Left forelimb (tissue), 1 donor: ENCODE measurements around the gene FOXB2.
"Not testable (repeated sequence)": the region's sequence is repeated elsewhere in the genome, so short reads cannot be mapped to it uniquely, and the experiment has no call there.

ENCODE experiments used
- DNase-seq: peaks from one replicate; pipeline ENCODE4 v3.0.0-alpha.2; 2018; ENCODE audit warnings: low spot score

FOXB2 gene

DNA sequence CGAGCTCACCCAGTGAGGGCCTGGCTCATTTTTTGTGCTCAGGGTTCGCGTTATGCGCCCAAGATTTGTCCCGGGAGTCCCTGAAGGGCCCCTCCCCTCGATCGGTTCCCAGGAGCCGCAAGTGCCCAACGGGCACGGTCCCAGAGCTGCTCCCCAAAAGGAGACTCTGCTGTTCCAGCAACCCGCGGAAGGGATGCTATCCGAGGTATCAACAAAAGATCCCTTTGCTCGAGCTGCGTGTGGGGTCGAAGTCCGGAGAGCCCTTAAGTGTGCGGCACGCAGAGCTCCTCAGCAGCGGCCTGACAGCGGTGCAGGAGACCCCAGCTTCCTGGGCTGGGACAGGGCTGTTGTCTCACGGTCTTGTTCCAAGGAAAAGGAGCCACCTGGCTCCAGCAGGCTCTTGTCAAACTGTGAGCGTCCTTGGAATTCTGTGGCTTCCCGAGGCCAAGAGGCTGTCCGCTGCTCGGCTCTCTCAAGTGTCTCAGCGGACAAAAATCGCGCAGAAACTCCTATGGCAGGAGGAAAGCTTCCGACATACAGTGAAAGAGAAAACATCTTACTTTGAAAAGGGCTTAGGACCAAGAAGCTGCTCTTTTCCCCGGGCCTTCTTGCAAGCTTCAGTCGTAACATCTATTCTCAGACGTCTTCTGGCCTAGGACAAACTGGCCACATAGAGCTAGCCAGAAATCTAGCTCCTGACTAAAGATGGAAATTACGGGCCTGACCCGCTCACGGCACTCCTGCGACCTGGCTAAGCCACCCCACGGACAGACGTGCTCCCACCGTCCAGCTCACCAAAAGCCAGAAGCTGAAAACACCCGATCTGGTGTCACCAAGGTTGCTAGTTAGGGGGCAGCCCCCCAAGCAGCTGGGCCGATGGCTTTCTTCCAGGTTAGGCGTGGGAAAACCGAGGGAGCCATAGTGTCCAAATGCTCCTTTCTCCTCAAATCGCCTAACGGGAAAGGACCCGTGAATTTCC, 2.6 kb upstream of the FOXB2 start:
- no peak for DNase-seq

DNA sequence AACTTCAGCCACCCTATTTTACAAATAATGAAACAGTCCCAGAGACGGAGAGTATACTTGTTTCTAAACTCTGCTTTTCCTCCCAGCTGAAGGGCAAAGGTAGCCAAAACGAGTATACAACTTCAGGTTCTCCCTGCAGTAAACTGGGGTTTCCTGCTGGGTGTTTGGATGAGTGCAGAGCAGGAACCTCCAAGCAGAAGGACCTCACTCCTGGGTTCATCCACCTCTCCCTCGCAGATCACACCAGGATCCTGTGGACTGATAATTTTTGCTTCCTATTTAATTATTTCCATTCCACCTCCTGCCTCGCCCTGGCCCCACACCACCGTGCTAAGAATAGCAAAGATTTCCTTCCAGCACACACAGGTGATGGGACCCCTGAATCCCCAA, 2.0 kb upstream of the FOXB2 start:
- DNase-seq = no peak

DNA sequence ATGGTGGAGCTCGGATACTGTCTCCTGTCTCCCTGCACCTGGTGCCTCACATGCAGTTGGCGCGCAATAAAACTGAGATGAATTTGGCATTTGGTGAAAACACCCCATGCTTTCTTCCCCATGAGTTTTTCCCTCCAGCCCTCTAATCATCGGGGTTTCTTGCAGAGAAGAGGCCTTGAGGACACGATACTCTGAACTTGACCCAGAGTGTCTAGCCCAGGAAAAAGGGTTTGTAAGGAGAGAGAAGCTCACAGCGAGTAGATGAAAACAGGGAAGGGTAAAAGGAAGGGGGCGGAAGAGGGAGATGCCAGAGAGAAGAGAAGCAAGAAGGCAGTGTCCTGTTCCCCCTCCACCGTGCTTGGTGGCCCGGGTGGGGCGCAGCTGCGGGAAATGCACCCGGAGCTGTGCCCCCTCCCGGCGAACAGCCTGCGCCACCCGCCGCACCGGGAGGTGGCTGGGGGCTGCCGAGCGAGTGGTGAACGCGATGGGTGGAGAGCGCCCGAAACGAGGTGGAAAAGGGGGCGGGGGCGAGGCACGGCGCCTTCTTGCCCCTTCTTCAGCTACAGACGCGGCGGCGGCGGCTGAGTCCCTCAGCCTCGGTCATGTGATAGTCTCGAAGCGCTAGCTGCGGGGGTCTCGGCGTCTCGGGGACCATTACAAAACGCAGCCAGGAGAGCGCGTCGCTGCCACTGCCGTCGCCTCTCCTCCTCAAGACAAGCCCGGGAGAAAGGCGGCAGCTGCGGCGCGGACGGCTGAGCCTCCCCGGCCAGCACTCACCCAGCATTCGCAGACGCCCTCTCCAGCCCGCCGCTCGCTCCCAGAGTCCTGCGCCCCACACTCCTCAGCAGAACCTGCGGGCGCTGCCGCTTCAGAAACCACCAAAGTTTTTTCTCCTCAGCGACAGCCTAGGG, 1.1 kb upstream of the FOXB2 start:
- DNase-seq = no peak

DNA sequence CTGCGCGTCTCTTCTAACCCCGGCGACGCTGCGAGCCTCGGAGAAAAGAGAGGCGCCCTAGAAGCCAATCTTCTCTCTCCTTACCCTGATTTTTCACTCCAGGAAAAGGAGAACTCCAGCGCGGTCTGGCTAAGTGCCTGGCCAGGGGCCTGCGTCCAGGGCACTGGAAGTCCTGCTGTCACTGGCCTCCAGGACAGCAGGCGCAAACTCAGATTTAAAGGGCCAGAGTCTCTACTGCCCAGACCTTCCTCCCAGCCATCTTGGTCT, 553 bp upstream of the FOXB2 start:
- DNase-seq = no peak

DNA sequence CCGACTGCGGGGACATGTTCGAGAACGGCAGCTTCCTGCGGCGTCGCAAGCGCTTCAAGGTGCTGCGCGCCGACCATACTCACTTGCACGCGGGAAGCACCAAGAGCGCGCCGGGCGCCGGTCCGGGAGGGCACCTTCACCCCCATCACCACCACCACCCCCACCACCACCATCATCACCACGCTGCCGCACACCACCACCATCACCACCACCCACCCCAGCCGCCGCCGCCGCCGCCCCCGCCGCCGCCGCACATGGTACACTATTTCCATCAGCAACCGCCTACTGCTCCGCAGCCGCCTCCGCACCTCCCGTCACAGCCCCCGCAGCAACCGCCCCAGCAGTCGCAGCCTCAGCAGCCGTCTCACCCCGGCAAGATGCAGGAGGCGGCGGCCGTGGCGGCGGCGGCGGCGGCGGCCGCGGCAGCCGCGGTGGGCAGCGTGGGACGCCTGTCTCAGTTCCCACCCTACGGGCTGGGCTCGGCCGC, 514 bp downstream of the FOXB2 start:
- no peak for DNase-seq

DNA sequence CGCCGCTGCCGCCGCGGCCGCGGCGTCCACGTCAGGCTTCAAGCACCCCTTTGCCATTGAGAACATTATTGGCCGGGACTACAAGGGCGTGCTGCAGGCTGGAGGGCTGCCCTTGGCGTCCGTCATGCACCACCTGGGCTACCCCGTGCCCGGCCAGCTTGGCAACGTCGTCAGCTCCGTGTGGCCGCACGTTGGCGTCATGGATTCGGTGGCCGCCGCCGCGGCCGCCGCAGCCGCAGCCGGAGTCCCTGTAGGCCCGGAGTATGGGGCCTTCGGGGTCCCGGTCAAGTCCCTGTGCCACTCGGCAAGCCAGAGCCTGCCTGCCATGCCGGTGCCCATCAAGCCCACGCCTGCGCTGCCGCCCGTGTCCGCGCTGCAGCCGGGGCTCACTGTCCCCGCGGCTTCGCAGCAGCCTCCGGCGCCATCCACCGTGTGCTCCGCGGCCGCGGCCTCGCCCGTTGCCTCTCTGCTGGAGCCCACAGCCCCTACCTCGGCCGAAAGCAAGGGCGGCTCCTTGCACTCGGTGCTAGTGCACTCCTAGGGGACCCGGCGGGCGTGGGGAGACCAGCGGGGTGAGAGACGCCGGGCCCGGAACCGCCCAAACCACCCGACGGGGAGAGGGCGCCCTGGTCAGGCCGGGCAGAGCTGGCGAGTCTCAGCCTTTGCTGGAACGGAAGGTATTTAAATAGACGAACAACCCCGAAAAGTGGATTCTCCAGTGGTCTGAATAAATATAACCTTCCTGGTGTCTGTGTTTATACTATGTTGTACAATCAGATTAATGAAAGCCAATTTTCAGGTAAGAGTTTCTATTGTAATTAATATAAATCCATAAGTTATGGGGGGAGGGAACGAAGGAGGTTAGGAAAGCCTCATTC, 1.2 kb downstream of the FOXB2 start:
- no peak for DNase-seq

DNA sequence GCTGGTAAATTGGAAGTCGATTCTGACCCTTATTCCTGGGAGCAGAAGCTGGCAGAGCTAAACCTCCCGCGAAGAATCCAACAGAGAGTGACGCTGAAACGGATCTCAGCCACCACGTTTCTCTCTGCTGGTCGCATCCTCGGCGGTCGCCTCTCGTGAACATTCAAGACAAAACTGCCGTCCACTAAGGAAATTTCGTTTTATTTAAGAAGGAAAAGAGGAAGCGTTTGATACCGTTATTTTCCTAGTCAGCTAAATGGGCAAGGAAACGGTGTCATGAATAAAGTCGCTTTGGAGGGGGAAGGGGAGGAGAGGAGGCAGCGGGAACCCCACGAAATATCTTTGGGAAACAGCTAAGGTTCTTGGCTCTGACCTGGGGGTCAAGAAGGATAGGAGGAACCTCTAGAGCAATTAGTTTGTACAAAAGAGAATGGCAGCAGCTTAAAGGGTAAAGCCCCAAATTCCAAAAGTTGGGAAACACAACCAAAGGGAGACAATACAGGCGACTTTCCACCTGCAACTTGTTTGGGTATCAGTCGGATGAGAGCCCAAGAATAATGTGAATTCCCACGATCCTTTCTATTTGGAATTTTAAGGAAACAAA, 1.9 kb downstream of the FOXB2 start:
- peak; percentile 65 for DNase-seq

DNA sequence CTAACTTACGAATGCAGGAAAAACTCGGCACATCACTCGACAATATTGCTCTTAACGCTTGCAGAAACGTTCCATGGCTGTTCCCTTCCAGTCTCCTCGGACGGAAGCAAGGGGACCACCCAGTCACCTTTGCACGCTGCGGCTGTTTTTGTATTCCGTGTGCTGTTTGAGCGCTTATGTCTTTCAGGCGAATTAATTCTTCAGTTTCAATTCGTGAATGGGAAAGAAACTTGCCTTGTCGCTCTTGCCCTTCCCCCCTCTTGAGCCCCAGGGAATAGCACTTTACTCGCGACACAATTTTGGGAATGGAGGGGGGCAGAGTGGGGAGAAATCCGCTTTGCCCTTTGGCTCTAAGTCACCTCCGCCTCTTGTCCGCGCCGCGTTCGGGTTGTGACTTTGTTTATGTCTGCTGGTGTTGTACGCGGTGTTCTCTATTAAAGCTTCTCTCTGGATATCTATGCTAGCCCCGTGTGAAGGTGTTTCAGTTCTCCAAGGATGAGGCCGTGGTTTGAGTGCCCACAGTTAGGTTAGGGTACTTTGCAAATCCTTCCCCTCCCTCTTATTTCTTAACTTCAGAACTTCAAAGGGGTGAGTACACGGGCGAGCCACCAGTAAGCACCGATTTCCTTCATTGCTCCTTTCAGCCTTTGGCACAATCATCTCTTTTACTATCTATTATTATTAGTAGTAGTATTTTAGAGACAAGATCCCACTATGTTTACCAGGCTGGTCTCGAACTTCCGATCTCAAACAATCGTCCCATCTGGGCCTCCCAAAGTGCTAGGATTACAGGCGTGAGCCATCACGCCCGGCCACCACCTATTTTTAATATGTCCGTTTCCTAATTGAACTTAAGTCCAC, 2.7 kb downstream of the FOXB2 start:
- peak; percentile 67 for DNase-seq

DNA sequence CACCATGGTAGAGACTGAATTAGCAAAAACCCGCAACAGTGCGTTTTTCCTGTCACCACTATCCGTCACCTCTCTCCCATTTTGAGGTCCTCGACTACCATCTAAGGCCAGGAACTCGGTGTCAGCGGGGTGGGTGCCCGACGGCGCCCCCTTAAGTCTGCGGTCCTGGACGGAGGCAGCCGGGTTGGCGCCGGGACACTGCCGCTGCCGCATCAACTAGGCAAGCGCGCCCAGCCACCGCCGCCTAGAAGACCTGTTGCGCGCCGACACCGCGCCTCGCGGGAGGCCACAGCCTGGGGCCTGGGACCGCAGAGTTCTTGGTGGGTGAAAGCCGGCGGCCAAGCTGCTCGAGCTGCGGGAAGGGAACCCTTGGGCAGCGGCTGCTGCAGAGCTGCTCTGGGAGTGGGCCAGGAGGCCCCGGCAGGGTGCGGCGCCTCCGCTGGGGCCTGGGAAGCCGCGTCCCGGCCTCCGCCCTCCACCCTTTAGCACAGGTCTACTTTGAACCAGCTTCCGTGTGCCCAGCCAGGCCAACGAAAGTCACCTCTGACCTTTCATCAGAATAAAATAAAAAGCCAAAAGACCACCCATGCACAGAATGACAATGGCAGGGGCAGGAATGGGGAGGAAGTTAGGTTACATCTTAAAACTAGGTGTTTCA, 3.5 kb downstream of the FOXB2 start:
- DNase-seq = no peak

DNA sequence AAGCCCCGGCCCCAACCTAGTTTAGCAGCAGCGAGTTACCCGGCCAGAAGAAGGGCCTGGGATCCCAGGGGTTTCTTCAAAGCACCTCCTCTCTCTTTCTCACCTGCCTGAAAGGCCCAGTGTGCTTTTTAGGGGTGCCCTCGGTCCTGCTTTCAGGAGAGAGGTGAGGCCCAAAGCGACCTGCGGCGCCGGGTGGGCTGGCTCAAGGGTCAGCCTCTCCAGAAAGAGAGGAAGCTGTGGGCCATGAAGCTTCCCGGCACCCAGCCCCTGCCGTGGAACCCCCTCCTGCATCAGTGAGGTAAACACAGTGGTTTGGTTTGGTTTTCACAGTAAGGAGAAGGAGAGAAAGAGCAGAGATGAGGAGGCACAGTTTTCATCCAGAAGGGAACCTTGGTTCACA, 4.3 kb downstream of the FOXB2 start:
- DNase-seq = no peak

DNA sequence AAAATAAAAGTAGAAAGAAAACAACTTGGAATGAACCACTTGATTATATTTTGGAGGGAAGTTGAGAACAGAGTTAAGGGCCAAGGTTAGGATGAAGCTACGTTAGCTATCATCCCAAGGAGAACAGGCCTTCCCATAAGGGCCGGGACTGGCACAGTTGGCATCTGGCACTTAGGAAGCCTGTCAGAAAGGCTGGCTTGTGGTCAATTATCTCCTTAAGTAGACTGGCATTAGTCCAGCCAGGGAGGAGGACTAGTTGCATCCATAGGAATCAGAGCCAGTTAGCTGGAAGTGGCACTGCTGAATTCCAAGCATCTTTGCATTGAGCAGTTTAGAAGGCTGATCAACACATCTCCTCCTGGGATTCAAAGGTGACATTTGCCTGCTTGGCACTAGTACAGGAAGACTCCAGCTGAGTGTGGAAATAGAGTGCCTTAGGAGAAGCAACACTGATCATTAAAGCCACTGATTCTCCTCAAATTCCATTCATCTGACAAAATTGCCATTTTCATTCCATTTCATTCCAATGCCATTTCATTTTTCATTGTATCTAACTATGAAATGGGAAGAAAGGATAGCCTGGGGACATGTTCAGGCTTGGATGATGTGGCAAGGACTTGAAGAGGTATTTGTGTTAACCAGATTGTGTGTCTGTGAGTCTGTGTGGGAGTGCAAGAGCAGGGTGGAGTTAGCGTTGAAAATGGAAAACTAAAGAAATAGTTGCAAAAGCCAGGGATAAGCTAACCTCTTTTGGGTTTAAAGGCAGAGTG, 5.5 kb downstream of the FOXB2 start:
- no peak for DNase-seq

DNA sequence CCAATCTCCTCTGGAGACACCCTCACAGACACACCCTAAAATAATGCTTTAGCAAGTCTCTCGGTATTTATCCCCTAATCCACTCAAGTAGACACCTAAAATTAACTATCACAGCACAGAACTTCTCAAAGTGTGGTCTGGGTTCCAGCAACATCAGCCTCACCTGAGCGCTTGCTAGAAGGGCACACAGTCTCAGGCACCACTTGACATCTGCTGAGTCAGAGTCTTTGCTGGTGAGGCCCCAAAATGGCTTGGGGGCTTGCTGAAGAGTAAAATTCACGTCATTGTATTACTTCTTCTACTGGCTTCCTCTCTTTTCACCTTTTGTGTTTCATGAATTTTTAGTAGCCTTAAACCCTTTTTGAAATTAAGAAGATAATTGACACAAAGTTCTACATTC, 9.0 kb downstream of the FOXB2 start:
- no peak for DNase-seq

DNA sequence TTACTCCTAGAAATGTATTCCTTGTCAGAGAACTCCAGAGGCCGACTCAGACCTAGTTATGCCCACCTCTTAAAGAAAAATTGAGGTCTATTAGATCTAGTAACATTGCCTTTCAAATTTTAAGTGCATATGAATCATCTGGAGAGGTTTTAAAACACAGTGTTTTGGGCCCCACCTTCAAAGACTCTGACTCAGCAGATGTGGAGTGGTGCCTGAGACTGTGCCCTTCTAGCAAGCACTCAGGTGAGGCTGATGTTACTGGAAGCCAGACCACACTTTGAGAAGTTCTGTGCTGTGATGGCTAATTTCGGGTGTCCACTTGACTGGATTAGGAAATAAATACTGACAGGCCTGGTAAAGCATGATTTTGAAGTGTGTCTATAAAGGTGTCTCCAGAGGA, 10.6 kb downstream of the FOXB2 start:
- no peak for DNase-seq

DNA sequence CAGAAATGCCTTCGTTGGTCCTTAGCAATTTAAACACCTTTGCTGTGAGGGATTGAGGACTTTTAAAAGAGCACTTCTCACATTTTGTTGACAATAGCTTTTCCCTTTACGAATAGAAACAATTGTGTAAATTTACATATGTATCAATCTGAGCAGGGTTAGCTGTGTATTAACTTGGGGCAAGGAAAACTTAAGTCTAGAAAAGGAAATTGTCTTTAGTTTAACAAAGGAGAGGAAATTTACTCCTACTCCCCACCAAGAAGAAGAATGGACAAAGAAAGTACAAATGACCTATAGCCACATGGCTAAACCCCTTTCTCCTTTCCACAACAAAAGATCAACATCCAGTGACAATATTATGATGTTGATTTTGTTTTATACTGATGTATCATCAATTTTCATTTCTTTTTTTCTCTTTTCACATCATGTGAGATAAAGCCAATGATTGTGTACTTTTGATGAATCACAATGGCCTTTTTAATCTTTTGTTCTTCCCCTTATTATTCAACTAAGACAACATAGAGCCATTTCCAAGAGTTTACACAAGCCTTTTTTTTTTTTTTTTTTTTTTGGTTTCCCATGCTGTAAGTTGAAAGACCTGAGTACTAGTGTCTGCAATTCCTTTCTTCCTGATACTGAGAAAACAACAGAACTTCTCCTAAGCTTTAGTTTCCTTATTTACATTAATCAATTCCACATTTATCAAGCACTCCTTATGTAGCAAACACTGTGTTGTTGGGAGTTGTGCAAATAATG, 19.0 kb downstream of the FOXB2 start:
- DNase-seq = no peak

DNA sequence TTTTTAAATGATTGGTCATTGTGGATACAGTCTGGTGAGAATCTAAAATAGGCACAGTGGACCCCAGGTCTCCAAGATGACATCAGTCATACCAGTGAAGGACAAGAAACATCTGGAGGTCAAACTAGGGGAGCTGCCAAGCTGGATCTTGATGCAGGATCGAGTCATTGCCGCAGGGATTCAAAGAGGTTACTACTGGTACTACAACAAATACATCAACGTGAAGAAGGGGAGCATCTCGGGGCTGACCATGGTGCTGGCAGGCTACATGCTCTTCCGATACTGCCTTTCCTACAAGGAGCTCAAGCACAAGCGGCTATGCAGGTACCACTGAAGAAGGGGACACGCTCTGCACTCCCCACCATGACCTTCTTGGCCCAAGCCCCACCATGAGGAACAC, 20.9 kb downstream of the FOXB2 start:
- no peak for DNase-seq

DNA sequence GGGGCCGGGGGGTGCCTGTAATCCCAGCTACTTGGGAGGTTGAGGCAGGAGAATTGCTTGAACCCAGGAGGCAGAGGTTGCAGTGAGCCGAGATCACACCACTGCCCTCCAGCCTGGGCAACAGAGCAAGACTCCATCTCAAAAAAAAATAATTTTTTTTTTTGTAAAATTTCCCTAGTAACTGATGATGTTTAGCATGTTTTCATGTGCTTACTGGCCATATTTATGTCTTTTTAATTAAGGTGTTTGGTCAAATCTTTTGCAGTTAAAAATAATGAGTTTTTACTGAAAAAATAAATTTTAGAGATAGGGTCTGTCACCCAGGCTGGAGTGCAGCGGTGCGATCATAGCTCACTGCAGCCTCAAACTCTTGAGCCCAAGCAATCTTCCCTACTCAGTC, 24.3 kb downstream of the FOXB2 start:
- DNase-seq = not testable (repeated sequence)

DNA sequence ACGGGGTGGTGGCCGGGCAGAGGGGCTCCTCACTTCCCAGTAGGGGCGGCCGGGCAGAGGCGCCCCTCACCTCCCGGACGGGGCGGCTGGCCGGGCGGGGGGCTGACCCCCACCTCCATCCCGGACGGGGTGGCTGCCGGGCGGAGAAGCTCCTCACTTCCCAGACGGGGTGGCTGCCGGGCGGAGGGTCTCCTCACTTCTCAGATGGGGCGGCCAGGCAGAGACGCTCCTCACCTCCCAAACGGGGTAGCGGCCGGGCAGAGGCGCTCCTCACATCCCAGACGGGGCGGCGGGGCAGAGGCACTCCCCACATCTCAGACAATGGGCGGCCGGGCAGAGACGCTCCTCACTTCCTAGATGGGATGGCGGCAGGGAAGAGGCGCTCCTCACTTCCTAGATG, 41.2 kb downstream of the FOXB2 start:
- not testable (repeated sequence) for DNase-seq

DNA sequence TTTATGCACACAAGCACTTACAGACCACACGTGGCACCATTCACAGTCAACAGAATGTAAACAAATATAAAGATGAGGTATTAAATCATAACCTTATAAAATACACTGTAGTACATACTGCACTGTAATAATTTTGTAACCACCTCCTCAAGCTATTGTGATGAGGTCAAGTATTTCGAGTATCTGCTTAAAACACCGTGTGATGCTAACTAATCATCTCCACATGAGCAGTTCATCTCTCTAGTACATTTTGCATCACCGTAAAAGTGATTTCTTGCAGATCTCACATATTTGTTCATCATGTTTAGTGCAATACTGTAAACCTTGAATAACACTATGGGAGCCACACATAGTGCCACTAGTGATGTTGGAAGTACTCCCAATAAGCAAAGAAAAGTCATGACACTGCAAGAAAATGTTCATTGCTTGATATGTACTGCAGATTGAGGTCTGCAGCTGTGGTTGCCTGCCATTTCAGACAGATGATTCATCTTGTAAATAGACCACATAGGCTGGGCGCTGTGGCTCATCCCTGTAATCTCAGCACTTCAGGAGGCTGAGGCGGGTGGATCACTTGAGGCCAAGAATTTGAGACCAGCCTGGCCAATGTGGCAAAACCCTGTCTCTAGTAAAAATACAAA, 44.3 kb downstream of the FOXB2 start:
- DNase-seq = no peak
